IMR-90 (cell line): ENCODE measurements around the gene MLIP. TPM values are rescaled to one million over a fixed set of nuclear protein-coding genes. Genes with fewer than 3 reads are reported as not detected.

Source experiments
- ATAC-seq: fragments of 200-7000 bp; cut with Tn5 transposase; 2 replicates; pipeline ENCODE4 v1.9.1; 2020; ENCODE audit warnings: low read depth, mild to moderate bottlenecking, moderate library complexity
- BruUV-seq: library from RNA; stranded (reverse); fragments of 400-500 nt; replicated peaks from 2 replicates; lab custom pipeline; 2021; lab: Mats Ljungman, UMichigan
- CTCF ChIA-PET: fragments of 300-600 bp; formaldehyde crosslinking; extraction: SDS; loops from one replicate; lab custom pipeline; 2021; ENCODE audit warnings: antibody characterized with exemption; lab: Yijun Ruan, JAX
- POLR2A ChIA-PET: fragments of 300-600 bp; sonication (Branson Sonifier 250); formaldehyde crosslinking; loops from one replicate; lab custom pipeline; 2022; ENCODE audit warnings: antibody characterized with exemption; ENCODE audit not compliant: unreplicated experiment; lab: Charles Lee
- DNase-seq: peaks from one replicate; pipeline ENCODE4 v3.0.0; 2013
- H2AFZ ChIP-seq: replicated peaks from 2 replicates; pipeline ENCODE3; 2013; ENCODE audit warnings: low read length, mild to moderate bottlenecking; ENCODE audit not compliant: poor library complexity
- H2AK5ac ChIP-seq: 2 replicates; pipeline ENCODE4 v1.6.1; 2013; ENCODE audit warnings: low read depth, low read length, inconsistent platforms
- H2AK9ac ChIP-seq: replicated peaks from 2 replicates; pipeline ENCODE3; 2013; ENCODE audit warnings: mild to moderate bottlenecking, low read depth, low read length, moderate library complexity; ENCODE audit not compliant: poor library complexity
- H2BK120ac ChIP-seq: 2 replicates; pipeline ENCODE4 v1.6.1; 2013; ENCODE audit warnings: low read depth, low read length, inconsistent platforms
- H2BK15ac ChIP-seq: 3 replicates; pipeline ENCODE4 v1.6.1; 2013; ENCODE audit warnings: low read depth, low read length, inconsistent platforms
- H2BK20ac ChIP-seq: 2 replicates; pipeline ENCODE4 v1.6.1; 2013; ENCODE audit warnings: low read depth, mild to moderate bottlenecking, inconsistent platforms, low read length, moderate library complexity
- H2BK5ac ChIP-seq: 2 replicates; pipeline ENCODE4 v1.6.1; 2013; ENCODE audit warnings: mild to moderate bottlenecking, low read depth, low read length, inconsistent platforms; ENCODE audit not compliant: poor library complexity, severe bottlenecking
- H3K14ac ChIP-seq: replicated peaks from 2 replicates; pipeline ENCODE4 v1.6.1; 2013; ENCODE audit warnings: low read depth, low read length, inconsistent platforms
- H3K18ac ChIP-seq: 2 replicates; pipeline ENCODE4 v1.6.1; 2013; ENCODE audit warnings: low read depth, low read length, control low read depth
- H3K23ac ChIP-seq: 2 replicates; pipeline ENCODE4 v1.6.1; 2013; ENCODE audit warnings: low read depth, low read length, inconsistent platforms
- H3K27ac ChIP-seq: 2 replicates; pipeline ENCODE4 v1.5.1; 2013; ENCODE audit warnings: mild to moderate bottlenecking, control low read depth, low read length; ENCODE audit not compliant: insufficient read depth
- H3K27me3 ChIP-seq: 2 replicates; pipeline ENCODE4 v1.6.1; 2013; ENCODE audit warnings: low read length; ENCODE audit not compliant: control insufficient read depth, insufficient read depth
- H3K36me3 ChIP-seq: 2 replicates; pipeline ENCODE4 v1.6.1; 2013; ENCODE audit warnings: low read length, mixed read lengths; ENCODE audit not compliant: control insufficient read depth, insufficient read depth
- H3K4ac ChIP-seq: 2 replicates; pipeline ENCODE4 v1.6.1; 2013; ENCODE audit warnings: low read depth, low read length, inconsistent platforms
- H3K4me1 ChIP-seq: 2 replicates; pipeline ENCODE4 v1.6.1; 2013; ENCODE audit warnings: low read length, mixed read lengths; ENCODE audit not compliant: control insufficient read depth, insufficient read depth
- H3K4me2 ChIP-seq: 2 replicates; pipeline ENCODE4 v1.6.1; 2013; ENCODE audit warnings: low read depth, mild to moderate bottlenecking, control low read depth, low read length, moderate library complexity
- H3K4me3 ChIP-seq: 2 replicates; pipeline ENCODE4 v1.5.1; 2013; ENCODE audit warnings: low read depth, mild to moderate bottlenecking, control low read depth, low read length, moderate library complexity; ENCODE audit not compliant: insufficient read depth
- H3K56ac ChIP-seq: 2 replicates; pipeline ENCODE4 v1.6.1; 2013; ENCODE audit warnings: low read length, inconsistent platforms; ENCODE audit not compliant: insufficient read depth; ENCODE audit errors: extremely low read depth
- H3K79me1 ChIP-seq, 2 experiments: 2 replicates each; pipeline ENCODE4 v1.6.1; 2013; ENCODE audit warnings: low read length in 2 of 2, inconsistent platforms in 1 of 2, low read depth in 1 of 2
- H3K9ac ChIP-seq: 2 replicates; pipeline ENCODE4 v1.6.1; 2013; ENCODE audit warnings: low read depth, low read length, control low read depth
- H3K9me1 ChIP-seq: 2 replicates; pipeline ENCODE4 v1.6.1; 2013; ENCODE audit warnings: low read length, inconsistent platforms; ENCODE audit not compliant: insufficient read depth
- H3K9me3 ChIP-seq: 2 replicates; pipeline ENCODE4 v1.6.1; 2013; ENCODE audit warnings: low read length; ENCODE audit not compliant: control insufficient read depth, insufficient read depth
- H4K20me1 ChIP-seq: 2 replicates; pipeline ENCODE4 v1.6.1; 2013; ENCODE audit warnings: low read length, inconsistent platforms; ENCODE audit not compliant: insufficient read depth
- H4K5ac ChIP-seq: 2 replicates; pipeline ENCODE4 v1.6.1; 2013; ENCODE audit warnings: mild to moderate bottlenecking, low read depth, low read length, control low read depth
- H4K8ac ChIP-seq, 2 experiments: 2 replicates each; pipeline ENCODE4 v1.6.1; 2013; ENCODE audit warnings: low read depth in 2 of 2, low read length in 2 of 2, control low read depth in 1 of 2, inconsistent platforms in 1 of 2
- H4K91ac ChIP-seq: 2 replicates; pipeline ENCODE4 v1.6.1; 2013; ENCODE audit warnings: low read depth, low read length, inconsistent platforms; ENCODE audit not compliant: insufficient read depth
- CEBPB ChIP-seq: IDR thresholded peaks from 2 replicates; pipeline ENCODE4 v1.6.1; 2012; ENCODE audit warnings: low read depth, low read length, improper control_type of control experiment
- MAZ ChIP-seq: IDR thresholded peaks from 2 replicates; pipeline ENCODE4 v1.6.1; 2012; ENCODE audit warnings: low read depth, mild to moderate bottlenecking, low read length, improper control_type of control experiment, moderate library complexity, borderline replicate concordance
- POLR2A ChIP-seq: IDR thresholded peaks from 2 replicates; pipeline ENCODE4 v1.6.1; 2012; ENCODE audit warnings: mild to moderate bottlenecking, low read depth, low read length
- RCOR1 ChIP-seq: IDR thresholded peaks from 2 replicates; pipeline ENCODE4 v1.6.1; 2012; ENCODE audit warnings: mild to moderate bottlenecking, low read length, improper control_type of control experiment; ENCODE audit not compliant: insufficient replicate concordance
- SMC3 ChIP-seq: fragments of 150-350 bp; IDR thresholded peaks from 2 replicates; pipeline ENCODE4 v1.6.1; 2016; ENCODE audit warnings: low read depth, mild to moderate bottlenecking, antibody characterized with exemption, low read length, moderate library complexity
- WGBS, 2 experiments: methylation state at CpG; one replicate each; pipeline versions ENCODE4 v1.1.5 to v1.1.7; 2013; ENCODE audit warnings: missing lambda C conversion rate in 2 of 2; ENCODE audit not compliant: insufficient read length in 1 of 2; ENCODE audit errors: extremely low coverage in 2 of 2; 5-methylcytosine and 5-hydroxymethylcytosine counted together
- dilution Hi-C: fragments of 300-500 bp; cut with HindIII; formaldehyde crosslinking; loops from one replicate; pipeline ENCODE4 v1.14.3; 2018; ENCODE audit warnings: low sequenced_read_pairs; ENCODE audit not compliant: unreplicated experiment
- in situ Hi-C: fragments of 300-500 bp; cut with MboI; formaldehyde crosslinking; loops from 3 replicates; pipeline ENCODE4 v1.14.3; 2019; ENCODE audit warnings: low sequenced_read_pairs, inconsistent platforms, mixed read lengths
- intact Hi-C: fragments of 100-400 bp; cut with micrococcal nuclease; formaldehyde crosslinking; loops from 2 replicates; pipeline ENCODE4 v1.10.0; 2022
- polyA plus RNA-seq, 3 experiments: library from polyadenylated mRNA; depleted of rRNA; stranded (reverse); fragments of >200 nt; gene quantifications; 2 replicates each; pipeline ENCODE4 v1.2.3, GENCODE V29; 2012; ENCODE audit warnings: low replicate concordance in 1 of 3
- total RNA-seq: library from RNA; depleted of rRNA; stranded (reverse); fragments of >200 nt; gene quantifications from 2 replicates; pipeline ENCODE4 v1.2.3, GENCODE V29; 2012

The MLIP gene
- total and polyA plus RNA-seq, 2 of the 4 experiments (the other 2 are of a cell fraction), result not detected

DNA sequence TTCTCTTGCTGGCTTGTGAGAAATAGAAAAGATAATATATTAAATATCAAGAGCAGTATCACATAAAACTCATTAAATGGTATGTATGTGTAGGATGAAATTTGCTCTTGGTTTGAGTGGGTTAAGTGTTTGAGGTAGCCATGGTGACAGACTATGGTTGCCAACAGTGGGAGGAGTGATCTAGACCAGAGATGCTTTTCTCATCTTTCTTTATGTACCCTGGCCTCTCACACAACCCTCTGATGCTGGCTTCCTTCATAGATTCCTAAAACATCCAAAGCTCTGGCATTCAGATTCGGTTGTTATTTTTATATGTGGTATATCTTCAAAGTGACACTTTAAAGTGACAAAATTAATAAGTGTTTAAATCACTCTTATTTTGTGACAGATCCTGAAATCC lies 9.0 kb upstream of the MLIP start:
- no peak overlapping the region for H2BK5ac ChIP-seq
- H2BK120ac ChIP-seq, result no peak overlapping the region
- no peaks in the 10 kb centered on the region for H3K27me3 ChIP-seq
- no peak overlapping the region for H3K4me3 ChIP-seq
- POLR2A ChIA-PET, result no interaction called here
- no peak overlapping the region for H3K9ac ChIP-seq
- no peak overlapping the region for H3K14ac ChIP-seq
- CTCF ChIA-PET, result no interaction called here
- H3K23ac ChIP-seq, result no peak overlapping the region
- no peak overlapping the region for H2AK9ac ChIP-seq
- no peak overlapping the region for H4K5ac ChIP-seq
- no peak overlapping the region for H2AK5ac ChIP-seq
- H2BK15ac ChIP-seq, result no peak overlapping the region
- H3K4me1 ChIP-seq, result no peaks in the 10 kb centered on the region
- H3K79me1 ChIP-seq, result no peaks in the 10 kb centered on the region
- ATAC-seq (no peak), DNase-seq (no peak)
- no peak overlapping the region for H4K8ac ChIP-seq
- H3K36me3 ChIP-seq, result no peaks in the 10 kb centered on the region
- H4K20me1 ChIP-seq, result no peaks in the 10 kb centered on the region
- dilution Hi-C loops (no loop called here), intact Hi-C loops (no loop called here), in situ Hi-C loops (no loop called here)
- H2BK20ac ChIP-seq, result no peak overlapping the region
- H3K9me1 ChIP-seq, result no peaks in the 10 kb centered on the region
- no peak overlapping the region for H2AFZ ChIP-seq
- H3K27ac ChIP-seq, result no peak overlapping the region
- no peak overlapping the region for H3K4ac ChIP-seq
- no peak overlapping the region for H3K18ac ChIP-seq
- BruUV-seq, result no TSS peak
- H3K56ac ChIP-seq, result no peak overlapping the region
- H3K4me2 ChIP-seq, result no peak overlapping the region
- no peak overlapping the region for H4K91ac ChIP-seq
- no peak for TF ChIP-seq SMC3
- TF ChIP-seq MAZ, result no peak
- TF ChIP-seq RCOR1, result no peak
- no peak for TF ChIP-seq POLR2A
- no peak for TF ChIP-seq CEBPB
- WGBS, 2 experiments, result no CpG with 5 or more reads among the region's 1 CpG
- no peaks in the 10 kb centered on the region for H3K9me3 ChIP-seq
